Fibroblast of lung (primary cell): ENCODE data around the gene ARHGEF10L. TPM values are rescaled to one million over a fixed set of nuclear protein-coding genes. Genes with fewer than 3 reads are reported as not detected.

Experiments used
- DNase-seq, 2 donors: peaks; one replicate each; pipeline versions ENCODE4 v3.0.0 to v3.0.0-alpha.2; 2010; ENCODE audit warnings: low read depth in 2 of 2
- H2AFZ ChIP-seq: 2 replicates; pipeline ENCODE4 v1.5.1; 2012; ENCODE audit warnings: low read length, control low read depth, inconsistent platforms
- H3K27ac ChIP-seq: 2 replicates; pipeline ENCODE4 v1.5.1; 2011; ENCODE audit warnings: low read length, control low read depth; ENCODE audit not compliant: insufficient read depth
- H3K27me3 ChIP-seq: 2 replicates; pipeline ENCODE4 v1.5.1; 2011; ENCODE audit warnings: mild to moderate bottlenecking, low read length; ENCODE audit not compliant: control insufficient read depth, insufficient read depth
- H3K36me3 ChIP-seq: 2 replicates; pipeline ENCODE4 v1.5.1; 2011; ENCODE audit warnings: low read length; ENCODE audit not compliant: control insufficient read depth, insufficient read depth
- H3K4me1 ChIP-seq: 2 replicates; pipeline ENCODE4 v1.5.1; 2011; ENCODE audit warnings: low read length; ENCODE audit not compliant: control insufficient read depth, insufficient read depth; ENCODE audit errors: extremely low read depth
- H3K4me2 ChIP-seq: 2 replicates; pipeline ENCODE4 v1.5.1; 2011; ENCODE audit warnings: low read length, control low read depth; ENCODE audit not compliant: insufficient read depth; ENCODE audit errors: extremely low read depth
- H3K4me3 ChIP-seq, 4 experiments: fragments of 200-600 bp in 1 of 4; sonication (generic) in 1 of 4; replicated peaks in 1 of 4; 2 replicates each; pipeline ENCODE4 v1.5.1; 2011 to 2016; ENCODE audit warnings: low read length in 4 of 4, low read depth in 3 of 4, mild to moderate bottlenecking in 3 of 4, control low read depth in 2 of 4, inconsistent platforms in 1 of 4, mixed read lengths in 1 of 4; ENCODE audit not compliant: insufficient read depth in 1 of 4; ENCODE audit errors: control extremely low read depth in 1 of 4
- H3K79me2 ChIP-seq: 2 replicates; pipeline ENCODE4 v1.5.1; 2012; ENCODE audit warnings: mild to moderate bottlenecking, low read length, inconsistent platforms; ENCODE audit not compliant: control insufficient read depth, insufficient read depth
- H3K9ac ChIP-seq: 2 replicates; pipeline ENCODE4 v1.5.1; 2011; ENCODE audit warnings: mild to moderate bottlenecking, low read length, control low read depth; ENCODE audit not compliant: insufficient read depth
- H3K9me3 ChIP-seq: 2 replicates; pipeline ENCODE4 v1.5.1; 2012; ENCODE audit warnings: low read depth, low read length; ENCODE audit not compliant: control insufficient read depth, insufficient read depth
- H4K20me1 ChIP-seq: 2 replicates; pipeline ENCODE4 v1.5.1; 2011; ENCODE audit warnings: low read length; ENCODE audit not compliant: control insufficient read depth, insufficient read depth; ENCODE audit errors: extremely low read depth
- CTCF ChIP-seq, 2 donors: IDR thresholded peaks in 1 of 2; conservative IDR thresholded peaks in 1 of 2; 1 replicate in 1 of 2; 2 replicates in 1 of 2; pipeline ENCODE4 v1.5.1; 2011 to 2012; ENCODE audit warnings: low read length in 2 of 2, control low read depth in 1 of 2, inconsistent platforms in 1 of 2, low read depth in 1 of 2, mild to moderate bottlenecking in 1 of 2
- EZH2 ChIP-seq: IDR thresholded peaks from 2 replicates; pipeline ENCODE4 v1.5.1; 2012; ENCODE audit warnings: low read length, control low read depth, mild to moderate bottlenecking; ENCODE audit errors: missing control alignments
- polyA plus RNA-seq, 2 donors: library from polyadenylated mRNA; depleted of rRNA in 1 of 2; stranded (reverse) in 1 of 2; unstranded in 1 of 2; fragments of >200 nt; gene quantifications; 2 replicates each; pipeline ENCODE4 v1.2.1, GENCODE V29; 2011 to 2012; ENCODE audit warnings: missing spikeins in 1 of 2
- total RNA-seq: library from RNA; depleted of rRNA; stranded (reverse); fragments of >200 nt; gene quantifications from 2 replicates; pipeline ENCODE4 v1.2.1, GENCODE V29; 2014

Gene ARHGEF10L
- total and polyA plus RNA-seq, 2 donors (not counting 1 experiment from before 2014, with no cell fraction given), result 11.2 to 24.3 TPM

- Histone ChIP-seq H3K27me3 (no peaks in the 10 kb centered on the region), H3K36me3 (no peaks in the 10 kb centered on the region), H3K4me1 (no peaks in the 10 kb centered on the region), H3K4me3 (no peak overlapping the region), H3K9me3 (no peaks in the 10 kb centered on the region), H3K79me2 (no peaks in the 10 kb centered on the region), H3K9ac (no peak overlapping the region), H3K27ac (no peak overlapping the region), H3K4me2 (no peak overlapping the region), H4K20me1 (no peaks in the 10 kb centered on the region), H2AFZ (no peak overlapping the region)
- DNase-seq, result no peak
- TF ChIP-seq EZH2 (no peak), CTCF (conservative IDR thresholded peaks at IDR 0.05 in 1 of 2, IDR thresholded peaks at IDR 0.05 in 1 of 2; ENCODE audit: low read depth in 1 of 2, low read length in 2 of 2) (no peak)
Measured at GRCh38 chr1:17533201-17533600, 6.3 kb upstream of the ARHGEF10L start.

DNA sequence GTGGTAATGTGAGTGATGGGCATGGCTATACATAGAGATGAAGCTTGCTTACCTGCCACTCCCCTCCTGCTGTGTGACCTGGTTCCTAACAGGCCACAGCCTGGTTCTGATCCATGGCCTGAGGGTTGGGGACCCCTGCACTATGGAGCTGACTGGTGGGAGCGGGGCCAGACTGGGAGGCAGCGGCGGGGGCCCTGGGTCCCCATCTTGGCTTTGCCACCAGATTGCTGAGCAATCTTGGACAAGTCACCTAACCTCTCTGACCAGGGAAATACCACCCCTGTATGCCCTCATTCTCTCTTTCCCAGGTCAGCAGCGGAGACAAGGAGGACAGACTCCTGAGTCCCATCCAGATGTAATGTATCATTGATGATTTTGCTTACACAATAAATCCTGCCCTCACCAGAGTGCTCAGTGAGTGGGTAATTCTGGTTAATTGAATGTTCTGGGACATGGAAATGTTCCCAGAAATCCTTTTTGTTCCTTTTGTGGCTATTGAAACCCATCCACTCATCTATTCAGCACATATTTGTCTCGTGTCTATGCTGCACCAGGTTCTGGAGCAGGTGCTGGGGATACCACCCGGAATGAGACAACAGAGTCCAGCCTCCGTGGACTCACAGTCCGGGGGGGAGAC is 4.1 kb upstream of the ARHGEF10L start:
- no peak for TF ChIP-seq EZH2
- TF ChIP-seq CTCF (conservative IDR thresholded peaks at IDR 0.05 in 1 of 2, IDR thresholded peaks at IDR 0.05 in 1 of 2; ENCODE audit: low read depth in 1 of 2, low read length in 2 of 2), result no peak
- Histone ChIP-seq H3K79me2 (peaks cover 4% of the 10 kb centered on the region), H4K20me1 (no peaks in the 10 kb centered on the region), H3K27ac (no peak overlapping the region), H2AFZ (no peak overlapping the region), H3K4me3 (no peak overlapping the region), H3K36me3 (no peaks in the 10 kb centered on the region), H3K4me1 (peaks cover 2% of the 10 kb centered on the region), H3K27me3 (no peaks in the 10 kb centered on the region), H3K9ac (no peak overlapping the region), H3K4me2 (no peak overlapping the region), H3K9me3 (no peaks in the 10 kb centered on the region)
- no peak for DNase-seq

GRCh38 chr1:17538010-17538409 is 1.5 kb upstream of the ARHGEF10L start:
- H3K27ac ChIP-seq, result no peak overlapping the region
- TF ChIP-seq CTCF (conservative IDR thresholded peaks at IDR 0.05 in 1 of 2, IDR thresholded peaks at IDR 0.05 in 1 of 2; ENCODE audit: low read depth in 1 of 2, low read length in 2 of 2), result no peak
- TF ChIP-seq EZH2, result no peak
- DNase-seq, result no peak

More at GRCh38 chr1:17538010-17538409, 1.5 kb upstream of the ARHGEF10L start:
- Histone ChIP-seq H3K27me3 (no peaks in the 10 kb centered on the region), H3K36me3 (no peaks in the 10 kb centered on the region), H3K4me1 (peaks cover 2% of the 10 kb centered on the region), H4K20me1 (no peaks in the 10 kb centered on the region), H3K79me2 (peaks cover 19% of the 10 kb centered on the region), H3K9ac (no peak overlapping the region), H2AFZ (peak overlapping the region; percentile 3), H3K9me3 (no peaks in the 10 kb centered on the region), H3K4me2 (peak overlapping the region; percentile 17), H3K4me3 (no peak overlapping the region)
